SK-N-SH treated with all-trans-retinoic acid at 6 μM for 48 hours (cell line): ENCODE results near the gene POU2AF2.

ENCODE experiments used
- ARNTL ChIP-seq: fragments of 450-650 bp; formaldehyde crosslinking; IDR thresholded peaks from 2 replicates; pipeline ENCODE4 v1.5.0; 2020; ENCODE audit warnings: low read depth, mild to moderate bottlenecking, moderate library complexity, borderline replicate concordance
- CSRNP3 ChIP-seq: fragments of 250-450 bp; sonication (Bioruptor Pico); IDR thresholded peaks from 2 replicates; pipeline ENCODE4 v1.5.1; 2021; ENCODE audit warnings: mild to moderate bottlenecking, moderate library complexity
- ESRRG ChIP-seq: fragments of 250-450 bp; sonication (Bioruptor Pico); IDR thresholded peaks from 2 replicates; pipeline ENCODE4 v1.6.1; 2021; ENCODE audit warnings: mild to moderate bottlenecking
- GLIS3 ChIP-seq: fragments of 250-450 bp; sonication (Bioruptor Pico); IDR thresholded peaks from 2 replicates; pipeline ENCODE4 v1.5.0; 2020; ENCODE audit warnings: mild to moderate bottlenecking, moderate library complexity
- RARB ChIP-seq: fragments of 250-450 bp; sonication (Bioruptor Pico); IDR thresholded peaks from 2 replicates; pipeline ENCODE4 v1.8.0; 2021; ENCODE audit warnings: mild to moderate bottlenecking, moderate library complexity
- SNAI2 ChIP-seq: fragments of 250-450 bp; sonication (Bioruptor Pico); IDR thresholded peaks from 2 replicates; pipeline ENCODE4 v1.5.0; 2020; ENCODE audit warnings: mild to moderate bottlenecking, moderate library complexity
- TOX ChIP-seq: fragments of 250-450 bp; sonication (Bioruptor Pico); IDR thresholded peaks from 2 replicates; pipeline ENCODE4 v1.8.0; 2021; ENCODE audit warnings: mild to moderate bottlenecking, moderate library complexity, borderline replicate concordance
- ZFP3 ChIP-seq: fragments of 250-450 bp; sonication (Bioruptor Pico); IDR thresholded peaks from 2 replicates; pipeline ENCODE4 v1.5.0; 2020; ENCODE audit warnings: mild to moderate bottlenecking, moderate library complexity
- ZNF70 ChIP-seq: fragments of 450-650 bp; formaldehyde crosslinking; IDR thresholded peaks from 2 replicates; pipeline ENCODE4 v1.5.0; 2020; ENCODE audit warnings: mild to moderate bottlenecking, moderate library complexity
- TF ChIP-seq, protein P1 (sequence below): fragments of 250-450 bp; sonication (Bioruptor Pico); IDR thresholded peaks from 2 replicates; pipeline ENCODE4 v1.8.0; 2020; ENCODE audit warnings: mild to moderate bottlenecking, moderate library complexity, borderline replicate concordance
- TF ChIP-seq, protein P2 (sequence below): fragments of 250-450 bp; sonication (Bioruptor Pico); IDR thresholded peaks from 2 replicates; pipeline ENCODE4 v1.5.1; 2020; ENCODE audit warnings: low read depth, mild to moderate bottlenecking, moderate library complexity

DNA sequence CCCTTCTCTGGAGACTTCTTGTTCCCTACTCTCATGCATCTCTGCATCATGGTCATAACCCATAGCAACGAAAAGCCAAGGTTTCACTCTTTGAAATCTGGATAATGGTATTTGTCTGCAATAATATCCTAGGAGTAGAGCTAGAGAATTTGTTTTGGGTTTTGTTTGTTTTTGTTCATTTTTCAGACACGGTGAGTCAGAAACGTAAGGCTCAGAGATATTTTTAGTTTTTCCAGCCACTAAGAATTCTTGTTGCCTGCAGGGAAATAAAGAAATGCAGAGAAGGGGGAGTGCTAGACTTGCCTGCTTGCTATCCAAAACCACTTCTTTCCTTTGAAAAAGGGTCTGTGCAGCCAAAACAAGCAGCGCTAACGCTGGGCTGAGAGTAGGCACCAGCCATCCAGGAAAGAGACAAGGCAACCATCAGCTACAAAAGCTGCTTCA, 78.8 kb downstream of the POU2AF2 start:
- TF ChIP-seq ZNF70 (CRISPR knock-in tag) (no peak), RARB (CRISPR knock-in tag) (no peak), CSRNP3 (CRISPR knock-in tag) (no peak), ESRRG (CRISPR knock-in tag) (no peak), ARNTL (no peak), GLIS3 (CRISPR knock-in tag) (no peak), ZFP3 (CRISPR knock-in tag) (no peak), TOX (CRISPR knock-in tag) (no peak), SNAI2 (CRISPR knock-in tag) (no peak)
- TF ChIP-seq, protein P1, sequence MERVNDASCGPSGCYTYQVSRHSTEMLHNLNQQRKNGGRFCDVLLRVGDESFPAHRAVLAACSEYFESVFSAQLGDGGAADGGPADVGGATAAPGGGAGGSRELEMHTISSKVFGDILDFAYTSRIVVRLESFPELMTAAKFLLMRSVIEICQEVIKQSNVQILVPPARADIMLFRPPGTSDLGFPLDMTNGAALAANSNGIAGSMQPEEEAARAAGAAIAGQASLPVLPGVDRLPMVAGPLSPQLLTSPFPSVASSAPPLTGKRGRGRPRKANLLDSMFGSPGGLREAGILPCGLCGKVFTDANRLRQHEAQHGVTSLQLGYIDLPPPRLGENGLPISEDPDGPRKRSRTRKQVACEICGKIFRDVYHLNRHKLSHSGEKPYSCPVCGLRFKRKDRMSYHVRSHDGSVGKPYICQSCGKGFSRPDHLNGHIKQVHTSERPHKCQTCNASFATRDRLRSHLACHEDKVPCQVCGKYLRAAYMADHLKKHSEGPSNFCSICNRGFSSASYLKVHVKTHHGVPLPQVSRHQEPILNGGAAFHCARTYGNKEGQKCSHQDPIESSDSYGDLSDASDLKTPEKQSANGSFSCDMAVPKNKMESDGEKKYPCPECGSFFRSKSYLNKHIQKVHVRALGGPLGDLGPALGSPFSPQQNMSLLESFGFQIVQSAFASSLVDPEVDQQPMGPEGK (CRISPR knock-in tag): no peak
- TF ChIP-seq, protein P2, sequence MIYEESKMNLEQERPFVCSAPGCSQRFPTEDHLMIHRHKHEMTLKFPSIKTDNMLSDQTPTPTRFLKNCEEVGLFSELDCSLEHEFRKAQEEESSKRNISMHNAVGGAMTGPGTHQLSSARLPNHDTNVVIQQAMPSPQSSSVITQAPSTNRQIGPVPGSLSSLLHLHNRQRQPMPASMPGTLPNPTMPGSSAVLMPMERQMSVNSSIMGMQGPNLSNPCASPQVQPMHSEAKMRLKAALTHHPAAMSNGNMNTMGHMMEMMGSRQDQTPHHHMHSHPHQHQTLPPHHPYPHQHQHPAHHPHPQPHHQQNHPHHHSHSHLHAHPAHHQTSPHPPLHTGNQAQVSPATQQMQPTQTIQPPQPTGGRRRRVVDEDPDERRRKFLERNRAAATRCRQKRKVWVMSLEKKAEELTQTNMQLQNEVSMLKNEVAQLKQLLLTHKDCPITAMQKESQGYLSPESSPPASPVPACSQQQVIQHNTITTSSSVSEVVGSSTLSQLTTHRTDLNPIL (CRISPR knock-in tag): no peak
